ENCODE results near the gene ADGRG1. TPM values are rescaled to one million over a fixed set of nuclear protein-coding genes. Genes with fewer than 3 reads are reported as not detected.

Gene ADGRG1
- total RNA-seq, 2 experiments from 2014 or later: not detected

DNA sequence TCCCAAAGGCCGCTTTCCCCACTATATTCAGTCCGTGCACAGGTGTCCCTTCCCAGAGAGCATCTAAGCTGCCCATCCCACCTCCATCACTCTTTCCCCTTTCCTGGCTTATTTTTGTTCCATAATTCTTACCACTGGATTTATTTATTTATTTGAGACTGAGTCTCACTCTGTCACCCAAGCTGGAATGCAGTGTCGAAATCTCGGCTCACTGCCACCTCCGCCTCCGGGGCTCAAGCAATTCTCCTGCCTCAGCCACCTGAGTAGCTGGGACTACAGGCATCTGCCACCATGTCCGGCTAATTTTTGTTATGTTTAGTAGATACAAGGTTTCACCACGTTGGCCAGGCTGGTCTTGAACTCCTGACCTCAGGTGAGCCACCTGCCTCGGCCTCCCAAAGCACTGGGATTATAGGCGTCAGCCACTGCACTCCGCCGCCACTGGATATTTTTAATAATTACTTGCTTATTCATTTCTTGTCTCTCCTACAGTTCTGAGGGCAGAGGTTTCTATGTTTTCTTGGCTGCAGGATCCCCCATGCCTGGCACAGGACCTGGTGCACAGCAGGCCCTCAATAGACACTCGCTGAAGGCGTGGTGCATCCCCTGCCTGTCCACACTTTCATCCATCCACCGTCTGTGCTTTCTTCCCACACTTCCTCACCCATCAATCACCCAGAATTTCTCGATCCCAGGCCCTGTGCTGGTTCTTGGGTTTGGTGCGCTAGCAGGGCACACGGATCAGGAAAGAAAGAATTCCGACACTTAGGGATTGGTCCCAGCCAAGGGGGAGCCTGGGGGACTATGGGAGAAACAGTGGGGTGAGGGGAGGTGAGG, 9.9 kb upstream of the ADGRG1 start:
- intact Hi-C loops (cut with micrococcal nuclease; ENCODE audit: unreplicated experiment): no loop called here
- Histone ChIP-seq H2AFZ (ENCODE audit: low read length) (no peak overlapping the region), H3K4me3 (ENCODE audit: low read depth, low read length, poor library complexity, severe bottlenecking) (no peak overlapping the region), H3K79me2 (ENCODE audit: insufficient read depth, low read depth, low read length) (no peaks in the 10 kb centered on the region), H3K9me3 (ENCODE audit: low read length) (no peaks in the 10 kb centered on the region), H3K4me2 (ENCODE audit: low read length) (no peak overlapping the region), H3K9me2 (ENCODE audit: insufficient read depth, low read length) (no peaks in the 10 kb centered on the region), H4K20me1 (ENCODE audit: insufficient read depth, low read length) (no peaks in the 10 kb centered on the region), H3K4me1 (ENCODE audit: insufficient read depth, low read length, poor library complexity, severe bottlenecking) (no peaks in the 10 kb centered on the region), H3K36me3 (ENCODE audit: insufficient read depth, low read length) (no peaks in the 10 kb centered on the region), H3K27ac (ENCODE audit: low read depth, low read length, poor library complexity, severe bottlenecking) (no peak overlapping the region)
- DNase-seq (ENCODE audit: low spot score): no peak
- CTCF ChIA-PET (ENCODE audit: unreplicated experiment): no interaction called here
- TF ChIP-seq, protein P1, sequence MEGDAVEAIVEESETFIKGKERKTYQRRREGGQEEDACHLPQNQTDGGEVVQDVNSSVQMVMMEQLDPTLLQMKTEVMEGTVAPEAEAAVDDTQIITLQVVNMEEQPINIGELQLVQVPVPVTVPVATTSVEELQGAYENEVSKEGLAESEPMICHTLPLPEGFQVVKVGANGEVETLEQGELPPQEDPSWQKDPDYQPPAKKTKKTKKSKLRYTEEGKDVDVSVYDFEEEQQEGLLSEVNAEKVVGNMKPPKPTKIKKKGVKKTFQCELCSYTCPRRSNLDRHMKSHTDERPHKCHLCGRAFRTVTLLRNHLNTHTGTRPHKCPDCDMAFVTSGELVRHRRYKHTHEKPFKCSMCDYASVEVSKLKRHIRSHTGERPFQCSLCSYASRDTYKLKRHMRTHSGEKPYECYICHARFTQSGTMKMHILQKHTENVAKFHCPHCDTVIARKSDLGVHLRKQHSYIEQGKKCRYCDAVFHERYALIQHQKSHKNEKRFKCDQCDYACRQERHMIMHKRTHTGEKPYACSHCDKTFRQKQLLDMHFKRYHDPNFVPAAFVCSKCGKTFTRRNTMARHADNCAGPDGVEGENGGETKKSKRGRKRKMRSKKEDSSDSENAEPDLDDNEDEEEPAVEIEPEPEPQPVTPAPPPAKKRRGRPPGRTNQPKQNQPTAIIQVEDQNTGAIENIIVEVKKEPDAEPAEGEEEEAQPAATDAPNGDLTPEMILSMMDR (conservative IDR thresholded peaks at IDR 0.05; ENCODE audit: low read length): no peak
- no peak for TF ChIP-seq EZH2phosphoT487 (IDR thresholded peaks at IDR 0.05; ENCODE audit: borderline replicate concordance, low read depth, low read length)
- POLR2A ChIA-PET: no interaction called here
- no TSS peak for BruUV-seq (replicated peaks)

DNA sequence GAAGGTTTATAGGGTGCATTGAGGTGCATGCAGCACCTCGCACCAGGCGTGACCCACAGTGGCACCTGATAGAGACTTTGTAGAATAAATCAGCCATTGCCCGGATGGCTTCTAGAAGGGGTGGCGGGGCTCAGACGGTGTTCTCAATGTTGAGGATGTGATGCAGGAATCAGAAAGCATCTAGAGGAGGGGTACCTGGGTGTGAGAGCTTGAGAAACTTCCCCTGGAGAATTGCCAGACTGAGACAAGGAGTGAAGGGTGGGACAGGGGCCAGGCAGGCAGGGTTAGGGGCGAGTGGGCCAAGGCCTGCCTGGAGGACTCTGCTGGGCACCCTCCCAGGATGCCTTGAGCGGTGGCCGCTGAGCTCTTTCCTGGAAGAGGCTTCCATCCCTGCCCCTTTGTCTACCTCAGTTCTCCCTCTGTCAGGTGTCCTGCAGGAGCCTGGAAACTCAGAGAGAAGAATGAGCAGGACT, 9.3 kb upstream of the ADGRG1 start:
- TF ChIP-seq, protein P1 (conservative IDR thresholded peaks at IDR 0.05; ENCODE audit: low read length): no peak
- no peak for TF ChIP-seq EZH2phosphoT487 (IDR thresholded peaks at IDR 0.05; ENCODE audit: borderline replicate concordance, low read depth, low read length)
- CTCF ChIA-PET (ENCODE audit: unreplicated experiment): no interaction called here
- no peaks in the 10 kb centered on the region for H3K36me3 ChIP-seq (ENCODE audit: insufficient read depth, low read length)
- no TSS peak for BruUV-seq (replicated peaks)
- H2AFZ ChIP-seq (ENCODE audit: low read length): no peak overlapping the region
- no peaks in the 10 kb centered on the region for H3K9me2 ChIP-seq (ENCODE audit: insufficient read depth, low read length)
- intact Hi-C loops (cut with micrococcal nuclease; ENCODE audit: unreplicated experiment): no loop called here
- no peaks in the 10 kb centered on the region for H3K4me1 ChIP-seq (ENCODE audit: insufficient read depth, low read length, poor library complexity, severe bottlenecking)
- no peaks in the 10 kb centered on the region for H4K20me1 ChIP-seq (ENCODE audit: insufficient read depth, low read length)
- no peak overlapping the region for H3K27ac ChIP-seq (ENCODE audit: low read depth, low read length, poor library complexity, severe bottlenecking)
- H3K4me2 ChIP-seq (ENCODE audit: low read length): no peak overlapping the region
- POLR2A ChIA-PET: no interaction called here
- no peaks in the 10 kb centered on the region for H3K79me2 ChIP-seq (ENCODE audit: insufficient read depth, low read depth, low read length)
- no peaks in the 10 kb centered on the region for H3K9me3 ChIP-seq (ENCODE audit: low read length)
- H3K4me3 ChIP-seq (ENCODE audit: low read depth, low read length, poor library complexity, severe bottlenecking): no peak overlapping the region
- no peak for DNase-seq (ENCODE audit: low spot score)

DNA sequence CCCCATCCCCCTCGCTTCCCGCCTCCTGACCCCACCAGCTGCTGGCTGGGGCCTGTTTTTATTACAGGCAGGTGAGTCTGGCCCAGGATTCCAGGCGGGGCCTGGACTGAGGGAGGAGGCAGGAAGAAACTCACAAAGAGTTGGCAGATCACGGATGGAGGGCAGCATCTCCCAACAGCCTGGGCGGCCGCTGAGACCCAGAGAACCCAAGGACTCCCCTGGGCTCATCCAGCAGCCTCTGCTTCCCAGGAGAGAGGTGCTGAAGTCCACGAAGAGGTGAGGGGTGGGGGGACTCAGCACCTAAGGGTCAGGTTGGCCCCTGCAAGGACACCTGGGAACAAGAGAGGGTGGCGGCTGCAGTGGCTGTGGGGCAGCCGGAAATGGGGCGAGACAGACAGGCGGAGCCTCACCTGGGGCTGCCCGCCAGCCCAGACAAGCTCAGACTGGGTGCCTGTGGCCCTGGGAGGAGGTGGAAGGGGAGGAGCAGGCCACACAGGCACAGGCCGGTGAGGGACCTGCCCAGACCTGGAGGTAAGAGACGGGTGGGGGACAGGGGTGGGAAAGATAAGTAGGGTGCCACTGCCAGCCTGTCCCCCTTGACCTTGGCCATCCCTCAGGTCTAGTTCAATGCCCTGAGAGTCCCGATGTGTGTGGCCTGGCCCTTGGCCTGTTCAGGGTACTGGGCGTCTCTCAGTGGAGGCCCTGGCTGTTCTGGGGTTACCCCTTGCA, 8.7 kb upstream of the ADGRG1 start:
- no peak overlapping the region for H3K27ac ChIP-seq (ENCODE audit: low read depth, low read length, poor library complexity, severe bottlenecking)
- CTCF ChIA-PET (ENCODE audit: unreplicated experiment): no interaction called here
- no peak overlapping the region for H3K4me2 ChIP-seq (ENCODE audit: low read length)
- H3K4me3 ChIP-seq (ENCODE audit: low read depth, low read length, poor library complexity, severe bottlenecking): no peak overlapping the region
- TF ChIP-seq EZH2phosphoT487 (IDR thresholded peaks at IDR 0.05; ENCODE audit: borderline replicate concordance, low read depth, low read length): no peak
- TF ChIP-seq, protein P1 (conservative IDR thresholded peaks at IDR 0.05; ENCODE audit: low read length): no peak
- no peaks in the 10 kb centered on the region for H4K20me1 ChIP-seq (ENCODE audit: insufficient read depth, low read length)
- H3K36me3 ChIP-seq (ENCODE audit: insufficient read depth, low read length): no peaks in the 10 kb centered on the region
- POLR2A ChIA-PET: no interaction called here
- no peaks in the 10 kb centered on the region for H3K9me2 ChIP-seq (ENCODE audit: insufficient read depth, low read length)
- no peak overlapping the region for H2AFZ ChIP-seq (ENCODE audit: low read length)
- H3K4me1 ChIP-seq (ENCODE audit: insufficient read depth, low read length, poor library complexity, severe bottlenecking): no peaks in the 10 kb centered on the region
- no peak for DNase-seq (ENCODE audit: low spot score)
- no TSS peak for BruUV-seq (replicated peaks)
- no peaks in the 10 kb centered on the region for H3K79me2 ChIP-seq (ENCODE audit: insufficient read depth, low read depth, low read length)
- no peaks in the 10 kb centered on the region for H3K9me3 ChIP-seq (ENCODE audit: low read length)
- intact Hi-C loops (cut with micrococcal nuclease; ENCODE audit: unreplicated experiment): no loop called here

All from OCI-LY7 (cell line).